Osteocyte (in vitro differentiated cells): Measurements from ENCODE around the gene TMEM129. TPM values are rescaled to one million over a fixed set of nuclear protein-coding genes. Genes with fewer than 3 reads are reported as not detected.

Source experiments
- DNase-seq: peaks from one replicate; pipeline ENCODE4 v3.0.0; 2021; ENCODE audit warnings: mixed read lengths; ENCODE audit not compliant: unreplicated experiment; ENCODE audit errors: extremely low spot score
- H3K27ac Mint-ChIP-seq: one replicate; pipeline ENCODE4 v1.8.0; 2021; ENCODE audit warnings: mild to moderate bottlenecking, mixed read lengths; ENCODE audit not compliant: unreplicated experiment
- H3K27me3 Mint-ChIP-seq: one replicate; pipeline ENCODE4 v1.8.0; 2021; ENCODE audit warnings: mixed read lengths; ENCODE audit not compliant: unreplicated experiment
- H3K36me3 Mint-ChIP-seq: one replicate; pipeline ENCODE4 v1.8.0; 2021; ENCODE audit warnings: mixed read lengths; ENCODE audit not compliant: unreplicated experiment
- H3K4me1 Mint-ChIP-seq: one replicate; pipeline ENCODE4 v1.8.0; 2021; ENCODE audit warnings: mixed read lengths; ENCODE audit not compliant: unreplicated experiment
- H3K4me3 Mint-ChIP-seq: one replicate; pipeline ENCODE4 v1.8.0; 2021; ENCODE audit warnings: mild to moderate bottlenecking, moderate library complexity, mixed read lengths; ENCODE audit not compliant: unreplicated experiment
- H3K9me3 Mint-ChIP-seq: one replicate; pipeline ENCODE4 v1.8.0; 2021; ENCODE audit warnings: mixed read lengths; ENCODE audit not compliant: unreplicated experiment
- CTCF ChIP-seq: fragments of 200-600 bp; sonication (generic); IDR thresholded peaks from 2 replicates; pipeline ENCODE4 v1.5.0; 2021; ENCODE audit warnings: antibody characterized with exemption, mild to moderate bottlenecking, moderate library complexity
- total RNA-seq: library from RNA; stranded (reverse); gene quantifications from 2 replicates; pipeline ENCODE4 v1.2.1, GENCODE V29; 2021

TMEM129 gene
- total RNA-seq, 1 donor from 2014 or later: 48.8 TPM

DNA sequence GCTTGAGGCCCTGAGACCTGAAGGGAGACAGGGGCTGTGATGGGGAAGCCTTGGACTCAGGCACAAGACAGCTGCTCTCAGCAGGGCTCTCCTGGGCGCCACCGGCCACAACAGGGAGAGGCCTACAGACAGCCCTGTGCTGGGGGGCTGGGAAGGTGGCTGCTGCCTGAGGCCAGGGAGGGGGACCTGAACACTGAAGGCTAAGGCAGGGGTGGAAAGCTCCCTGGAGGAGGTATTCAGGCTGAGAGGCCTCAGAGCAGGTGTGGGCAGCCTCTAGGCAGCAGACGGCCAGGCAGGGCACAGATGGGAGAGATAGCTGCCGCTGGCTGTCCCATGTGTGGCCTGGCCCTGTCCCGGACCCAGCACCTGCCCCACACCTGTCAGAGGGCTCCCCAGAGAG lies 33.2 kb upstream of the TMEM129 start:
- no peak for TF ChIP-seq CTCF
- no peak overlapping the region for H3K27ac Mint-ChIP-seq
- no peak overlapping the region for H3K4me3 Mint-ChIP-seq
- no peaks in the 10 kb centered on the region for H3K9me3 Mint-ChIP-seq
- DNase-seq: no peak
- no peaks in the 10 kb centered on the region for H3K27me3 Mint-ChIP-seq
- H3K36me3 Mint-ChIP-seq: no peaks in the 10 kb centered on the region
- peaks cover 3% of the 10 kb centered on the region for H3K4me1 Mint-ChIP-seq

GRCh38 chr4:1753697-1754311 lies 32.7 kb upstream of the TMEM129 start:
- H3K9me3 Mint-ChIP-seq: no peaks in the 10 kb centered on the region
- H3K36me3 Mint-ChIP-seq: no peaks in the 10 kb centered on the region
- DNase-seq: no peak
- peaks cover 3% of the 10 kb centered on the region for H3K4me1 Mint-ChIP-seq
- no peak overlapping the region for H3K27ac Mint-ChIP-seq
- H3K4me3 Mint-ChIP-seq: no peak overlapping the region
- no peak for TF ChIP-seq CTCF
- H3K27me3 Mint-ChIP-seq: no peaks in the 10 kb centered on the region

- no peak for DNase-seq
- Mint-ChIP-seq H3K4me3 (no peak overlapping the region), H3K9me3 (no peaks in the 10 kb centered on the region), H3K27me3 (no peaks in the 10 kb centered on the region), H3K27ac (no peak overlapping the region), H3K36me3 (no peaks in the 10 kb centered on the region), H3K4me1 (peaks cover 3% of the 10 kb centered on the region)
- TF ChIP-seq CTCF: no peak
Observed at GRCh38 chr4:1753294-1753696, 32.2 kb upstream of the TMEM129 start.

GRCh38 chr4:1752284-1753041 lies 31.3 kb upstream of the TMEM129 start:
- no peak for TF ChIP-seq CTCF
- H3K27ac Mint-ChIP-seq: no peak overlapping the region

GRCh38 chr4:1751919-1752283 lies 30.8 kb upstream of the TMEM129 start:
- no peaks in the 10 kb centered on the region for H3K27me3 Mint-ChIP-seq
- H3K4me3 Mint-ChIP-seq: no peak overlapping the region
- H3K27ac Mint-ChIP-seq: no peak overlapping the region
- no peaks in the 10 kb centered on the region for H3K9me3 Mint-ChIP-seq
- DNase-seq: no peak
- peaks cover 3% of the 10 kb centered on the region for H3K4me1 Mint-ChIP-seq
- H3K36me3 Mint-ChIP-seq: no peaks in the 10 kb centered on the region
- TF ChIP-seq CTCF: no peak

More at GRCh38 chr4:1752284-1753041, 31.3 kb upstream of the TMEM129 start:
- Mint-ChIP-seq H3K36me3 (no peaks in the 10 kb centered on the region), H3K9me3 (no peaks in the 10 kb centered on the region), H3K4me3 (no peak overlapping the region), H3K4me1 (peaks cover 3% of the 10 kb centered on the region), H3K27me3 (no peaks in the 10 kb centered on the region)
- DNase-seq: no peak
